ENCODE data around the gene TEX14. TPM values are rescaled to one million over a fixed set of nuclear protein-coding genes. Genes with fewer than 3 reads are reported as not detected.

The TEX14 gene
- total RNA-seq, 1 experiment from 2014 or later, result 0.31 TPM

- no peak for TF ChIP-seq CTCF (conservative IDR thresholded peaks at IDR 0.05)
- Histone ChIP-seq H3K79me2 (ENCODE audit: insufficient read depth, low read length) (no peaks in the 10 kb centered on the region), H3K4me1 (ENCODE audit: insufficient read depth, low read length) (no peaks in the 10 kb centered on the region), H3K27ac (ENCODE audit: insufficient read length, low read depth, low read length) (no peak overlapping the region), H2AFZ (ENCODE audit: low read length) (no peak overlapping the region), H2BK20ac (ENCODE audit: low read depth, low read length, poor library complexity, severe bottlenecking) (no peak overlapping the region), H3K14ac (ENCODE audit: insufficient read depth, low read length) (no peak overlapping the region), H3K23me2 (ENCODE audit: insufficient read length, low read depth, low read length, poor library complexity, severe bottlenecking) (no peaks in the 10 kb centered on the region), H4K20me1 (ENCODE audit: control insufficient read depth, insufficient read depth, insufficient read length) (no peaks in the 10 kb centered on the region), H2BK5ac (ENCODE audit: insufficient read length, low read length) (no peak overlapping the region), H3K56ac (ENCODE audit: insufficient read length, low read depth, low read length) (no peak overlapping the region), H3K4me2 (ENCODE audit: insufficient read depth, insufficient read length, low read length) (no peak overlapping the region), H2BK120ac (ENCODE audit: low read depth, low read length, poor library complexity, severe bottlenecking) (no peak overlapping the region), H4K5ac (ENCODE audit: insufficient read length, low read depth, low read length) (no peak overlapping the region), H3K4ac (ENCODE audit: low read depth, low read length) (no peak overlapping the region), H4K8ac (replicated peaks; ENCODE audit: insufficient read length, low read depth, low read length) (no peak overlapping the region), H2BK15ac (ENCODE audit: low read depth, low read length) (no peak overlapping the region), H3K27me3 (ENCODE audit: insufficient read depth, low read length) (no peaks in the 10 kb centered on the region), H4K91ac (ENCODE audit: insufficient read length, low read depth, low read length) (no peak overlapping the region), H3K9ac (ENCODE audit: extremely low read depth, insufficient read length, low read length) (no peak overlapping the region), H2BK12ac (ENCODE audit: insufficient read length, low read depth, low read length) (no peak overlapping the region), H3K79me1 (ENCODE audit: insufficient read depth, low read depth, low read length, poor library complexity, severe bottlenecking) (no peaks in the 10 kb centered on the region), H2AK5ac (ENCODE audit: insufficient read length, low read length) (no peak overlapping the region), H3T11ph (ENCODE audit: low read length) (no peak overlapping the region), H3K18ac (ENCODE audit: insufficient read length, low read depth, low read length) (no peak overlapping the region), H3K9me3 (ENCODE audit: control insufficient read depth, low read depth, low read length) (no peaks in the 10 kb centered on the region), H3K23ac (ENCODE audit: insufficient read length, low read depth, low read length) (no peak overlapping the region)
- WGBS (ENCODE audit: extremely low coverage, insufficient read length, low lambda C conversion rate), result no CpG with 5 or more reads among the region's 4 CpGs
- DNase-seq, result no peak
- Mint-ChIP-seq H3K27me3 (ENCODE audit: low read depth) (no peaks in the 10 kb centered on the region), H3K9me3 (no peaks in the 10 kb centered on the region), H3K4me3 (no peak overlapping the region), H3K27ac (peak overlapping the region in 1 of 3 experiments; percentile 18; a peak in 1 of 7 replicates), H3K4me1 (peaks cover 5 to 10% of the 10 kb centered on the region in 2 experiments; a peak in 3 of 4 replicates), H3K36me3 (ENCODE audit: insufficient read depth in 1 of 3, low read depth in 3 of 3) (no peaks in the 10 kb centered on the region)
Measured at GRCh38 chr17:58574025-58574424, 117.8 kb downstream of the TEX14 start.
